ENCODE results near the gene HEPHL1.
"Not testable (repeated sequence)": the region's sequence is repeated elsewhere in the genome, so short reads cannot be mapped to it uniquely, and the experiment has no call there.

Gene HEPHL1

GRCh38 chr11:94020777-94021481, at the start of gene HEPHL1:
TSS of gene HEPHL1 (plus strand) at chr11:94021354. CDS start at chr11:94021369, 15 bp downstream.
- no peak for DNase-seq

- DNase-seq: no peak
These were observed 48.4 kb upstream of the HEPHL1 start for GRCh38 chr11:93972790-93973189.

- DNase-seq: not testable (repeated sequence)
These were observed 47.7 kb upstream of the HEPHL1 start for GRCh38 chr11:93973322-93974051.

GRCh38 chr11:93974759-93975158, 46.4 kb upstream of the HEPHL1 start:
- no peak for DNase-seq

GRCh38 chr11:93976577-93977254, 44.4 kb upstream of the HEPHL1 start:
- not testable (repeated sequence) for DNase-seq

GRCh38 chr11:93983542-93984195, 37.5 kb upstream of the HEPHL1 start:
- no peak for DNase-seq

- DNase-seq: peak; percentile 10
These were observed 37.0 kb upstream of the HEPHL1 start for GRCh38 chr11:93984196-93984567.

GRCh38 chr11:93984936-93985335, 36.2 kb upstream of the HEPHL1 start:
- DNase-seq: no peak

- DNase-seq: peak; percentile 5
These were observed 34.4 kb upstream of the HEPHL1 start for GRCh38 chr11:93986716-93987115.

GRCh38 chr11:93988455-93988854, 32.7 kb upstream of the HEPHL1 start:
- no peak for DNase-seq

GRCh38 chr11:93988912-93989311, 32.2 kb upstream of the HEPHL1 start:
- DNase-seq: no peak

- no peak for DNase-seq
These were observed 27.4 kb upstream of the HEPHL1 start for GRCh38 chr11:93993747-93994146.

GRCh38 chr11:93997741-93998140, 23.4 kb upstream of the HEPHL1 start:
- DNase-seq: no peak

GRCh38 chr11:94000659-94001058, 20.5 kb upstream of the HEPHL1 start:
- no peak for DNase-seq

- no peak for DNase-seq
These were observed 18.9 kb upstream of the HEPHL1 start for GRCh38 chr11:94002226-94002625.

GRCh38 chr11:94007426-94007825, 13.7 kb upstream of the HEPHL1 start:
- DNase-seq: no peak

- no peak for DNase-seq
These were observed 13.2 kb upstream of the HEPHL1 start for GRCh38 chr11:94007906-94008305.

- DNase-seq: no peak
These were observed 11.0 kb upstream of the HEPHL1 start for GRCh38 chr11:94010136-94010535.

- no peak for DNase-seq
These were observed 9.7 kb upstream of the HEPHL1 start for GRCh38 chr11:94011478-94011877.

- no peak for DNase-seq
These were observed 3.7 kb upstream of the HEPHL1 start for GRCh38 chr11:94017446-94017845.

GRCh38 chr11:94018721-94019120, 2.4 kb upstream of the HEPHL1 start:
- DNase-seq: no peak

- no peak for DNase-seq
These were observed 2.7 kb downstream of the HEPHL1 start for GRCh38 chr11:94023856-94024255.

- DNase-seq: no peak
These were observed 3.4 kb downstream of the HEPHL1 start for GRCh38 chr11:94024547-94024946.
